Retinal pigment epithelial cell (primary cell): Measurements from ENCODE around the gene LPP.

Experiments
- DNase-seq: peaks from one replicate; pipeline ENCODE4 v3.0.0-alpha.2; 2010; ENCODE audit warnings: low read depth
- H3K4me3 ChIP-seq: 2 replicates; pipeline ENCODE4 v1.5.1; 2011; ENCODE audit warnings: mild to moderate bottlenecking, low read length, control low read depth, moderate library complexity
- TF ChIP-seq, protein P1 (sequence below): conservative IDR thresholded peaks from 2 replicates; pipeline ENCODE4 v1.5.1; 2011; ENCODE audit warnings: low read depth, low read length, control low read depth, inconsistent platforms

LPP gene

DNA sequence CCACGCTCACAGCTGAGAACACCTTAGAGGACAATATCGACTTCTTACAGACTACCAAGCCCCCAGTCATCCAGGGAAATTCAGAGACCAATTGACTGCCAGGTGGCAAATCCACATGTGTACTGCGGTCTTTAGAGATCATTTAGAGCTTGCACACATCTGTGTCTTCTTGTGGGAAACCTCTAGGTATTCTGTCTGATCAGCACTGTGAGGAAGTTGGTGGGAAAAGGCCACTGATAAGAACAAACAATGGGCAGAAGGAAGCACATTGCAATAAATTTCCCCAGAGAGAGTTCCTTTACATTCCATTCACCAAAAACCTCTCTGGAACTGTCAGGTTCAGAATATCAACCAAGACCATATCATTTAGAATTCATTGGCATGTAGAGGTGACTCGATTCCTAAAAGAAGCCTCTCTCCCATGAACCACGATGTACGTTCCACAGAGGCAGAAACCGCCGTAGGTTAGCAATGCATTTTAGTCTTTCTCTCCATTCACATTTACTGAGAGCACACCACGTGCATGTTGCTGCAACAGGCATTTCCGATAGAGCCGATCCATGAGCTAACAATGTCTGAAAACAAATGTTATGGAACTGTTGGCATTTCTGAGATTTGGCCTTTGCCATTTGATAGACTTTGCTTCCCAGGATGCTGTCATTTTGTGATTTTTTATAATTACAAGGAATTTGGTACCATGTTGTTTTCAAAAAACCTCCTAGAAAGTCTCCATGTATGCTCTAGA lies 730.5 kb downstream of the LPP start:
- H3K4me3 ChIP-seq = no peak overlapping the region
- DNase-seq = no peak
- TF ChIP-seq, protein P1, sequence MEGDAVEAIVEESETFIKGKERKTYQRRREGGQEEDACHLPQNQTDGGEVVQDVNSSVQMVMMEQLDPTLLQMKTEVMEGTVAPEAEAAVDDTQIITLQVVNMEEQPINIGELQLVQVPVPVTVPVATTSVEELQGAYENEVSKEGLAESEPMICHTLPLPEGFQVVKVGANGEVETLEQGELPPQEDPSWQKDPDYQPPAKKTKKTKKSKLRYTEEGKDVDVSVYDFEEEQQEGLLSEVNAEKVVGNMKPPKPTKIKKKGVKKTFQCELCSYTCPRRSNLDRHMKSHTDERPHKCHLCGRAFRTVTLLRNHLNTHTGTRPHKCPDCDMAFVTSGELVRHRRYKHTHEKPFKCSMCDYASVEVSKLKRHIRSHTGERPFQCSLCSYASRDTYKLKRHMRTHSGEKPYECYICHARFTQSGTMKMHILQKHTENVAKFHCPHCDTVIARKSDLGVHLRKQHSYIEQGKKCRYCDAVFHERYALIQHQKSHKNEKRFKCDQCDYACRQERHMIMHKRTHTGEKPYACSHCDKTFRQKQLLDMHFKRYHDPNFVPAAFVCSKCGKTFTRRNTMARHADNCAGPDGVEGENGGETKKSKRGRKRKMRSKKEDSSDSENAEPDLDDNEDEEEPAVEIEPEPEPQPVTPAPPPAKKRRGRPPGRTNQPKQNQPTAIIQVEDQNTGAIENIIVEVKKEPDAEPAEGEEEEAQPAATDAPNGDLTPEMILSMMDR = no peak

DNA sequence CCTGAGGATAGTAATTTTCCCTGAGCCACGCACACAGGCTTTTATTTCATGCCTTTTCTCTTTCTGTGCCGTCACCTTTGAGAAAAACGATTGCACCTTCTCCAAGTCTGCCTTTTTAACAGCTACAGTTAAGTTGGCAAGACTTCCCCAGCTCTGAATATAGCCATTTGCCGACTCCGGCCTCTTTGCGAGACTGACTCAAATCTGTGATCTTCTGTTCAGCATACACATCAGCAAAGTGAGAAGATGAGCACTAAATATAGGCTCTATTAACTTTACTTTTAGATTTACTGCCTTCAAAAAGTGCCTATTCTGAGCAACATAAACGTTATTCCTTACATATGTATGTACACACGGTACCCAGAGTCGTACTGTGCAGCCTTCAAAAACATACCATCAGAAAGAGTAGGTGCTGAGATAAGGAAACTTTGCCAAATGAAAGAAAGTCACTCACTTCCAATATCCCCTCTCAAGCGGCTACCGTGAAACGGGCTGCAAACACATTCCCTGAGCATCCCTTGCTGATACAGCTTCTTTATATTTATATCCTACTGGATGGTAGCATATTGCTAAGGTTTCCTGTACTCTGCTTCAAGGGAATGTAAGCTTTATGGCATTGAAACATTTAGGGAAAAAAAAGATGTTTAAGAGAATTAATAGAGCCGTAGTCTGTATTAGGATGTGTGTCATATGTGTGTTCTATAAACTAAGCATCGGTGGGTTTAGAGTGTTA lies 734.5 kb downstream of the LPP start:
- no peak overlapping the region for H3K4me3 ChIP-seq
- TF ChIP-seq, protein P1 = no peak
- no peak for DNase-seq

GRCh38 chr3:188889054-188889491 lies 735.1 kb downstream of the LPP start:
- DNase-seq = no peak
- no peak overlapping the region for H3K4me3 ChIP-seq
- TF ChIP-seq, protein P1 = no peak

GRCh38 chr3:188890572-188891270 lies 736.8 kb downstream of the LPP start:
- TF ChIP-seq, protein P1 = no peak
- no peak overlapping the region for H3K4me3 ChIP-seq
- no peak for DNase-seq

DNA sequence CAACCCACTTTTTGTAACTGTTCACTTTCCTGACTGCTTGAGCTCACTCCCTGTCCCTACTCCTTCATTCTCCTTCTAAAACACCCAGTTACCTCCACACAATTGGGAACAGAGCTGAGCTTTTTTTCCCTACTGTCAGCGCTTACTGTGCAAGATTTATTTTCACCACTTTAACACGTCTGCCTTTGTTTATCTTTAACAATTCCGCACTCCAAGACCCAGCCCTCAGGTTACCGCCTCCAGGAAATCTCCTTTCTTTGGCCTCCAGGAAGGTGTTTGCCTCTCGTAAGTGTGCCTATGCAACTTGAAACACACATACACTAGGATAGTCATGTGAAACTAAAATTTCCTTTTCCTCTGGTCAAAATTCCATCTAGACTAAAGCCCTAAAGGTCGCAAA lies 745.9 kb downstream of the LPP start:
- H3K4me3 ChIP-seq = no peak overlapping the region
- TF ChIP-seq, protein P1 = no peak
- no peak for DNase-seq

DNA sequence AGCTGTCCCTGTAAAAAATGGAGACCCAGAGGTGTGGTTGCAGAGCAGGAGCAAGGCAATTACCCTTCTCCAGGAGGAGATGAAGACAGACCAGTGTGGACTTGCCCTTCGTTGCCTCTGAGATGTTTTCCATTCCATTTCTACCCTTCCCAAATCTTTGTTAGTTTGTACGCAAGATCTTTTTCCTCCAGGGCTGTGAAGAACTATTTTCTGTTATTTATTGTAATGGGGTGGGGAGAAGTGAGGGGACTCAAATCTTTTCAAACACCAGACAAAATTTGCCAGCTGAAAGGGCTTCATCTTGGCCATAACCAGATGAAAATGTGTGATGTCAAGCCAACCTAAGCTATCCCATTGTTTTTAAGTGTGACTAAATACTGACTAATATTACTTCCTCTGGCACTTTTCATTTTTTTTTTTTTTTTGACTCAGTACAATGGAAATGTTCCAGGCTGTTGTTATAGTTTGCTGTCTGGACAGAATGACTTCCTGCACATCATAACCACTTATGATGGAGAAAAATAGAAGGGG lies 746.5 kb downstream of the LPP start:
- H3K4me3 ChIP-seq = no peak overlapping the region
- no peak for DNase-seq

More for the DNA sequence above, 746.5 kb downstream of the LPP start:
- TF ChIP-seq, protein P1 = no peak
